Measurements from ENCODE around the gene STRA6. TPM values are rescaled to one million over a fixed set of nuclear protein-coding genes. Genes with fewer than 3 reads are reported as not detected.

Gene STRA6
- polyA plus RNA-seq, 1 of the 3 experiments (the other 2 are of a cell fraction), result 27.9 TPM

GRCh38 chr15:74239051-74239705 lies 36.6 kb upstream of the STRA6 start (continued):
- no peak for TF ChIP-seq ZBTB33 (IDR thresholded peaks at IDR 0.05; ENCODE audit: borderline replicate concordance, low read depth)
- TF ChIP-seq SMC3 (IDR thresholded peaks at IDR 0.05; ENCODE audit: low read depth, low read length), result no peak
- no peak for TF ChIP-seq TCF12 (IDR thresholded peaks at IDR 0.05)
- TF ChIP-seq NFIC (IDR thresholded peaks at IDR 0.05; ENCODE audit: borderline replicate concordance), result no peak
- TF ChIP-seq CHD2 (IDR thresholded peaks at IDR 0.05; ENCODE audit: low read length, partially characterized antibody), result no peak

GRCh38 chr15:74235962-74236361 lies 33.4 kb upstream of the STRA6 start, which contains the start of gene CCDC33:
Gene CCDC33, plus strand, starts transcription at chr15:74236326. Its CDS starts 394 bp downstream, at chr15:74236720.
- no peaks in the 10 kb centered on the region for H3K36me3 ChIP-seq (replicated peaks in 1 of 2; ENCODE audit: control insufficient read depth in 1 of 2, insufficient read depth in 2 of 2, low read length in 1 of 2)
- no peak for TF ChIP-seq PBX3 (IDR thresholded peaks at IDR 0.05)
- TF ChIP-seq USF1 (IDR thresholded peaks at IDR 0.05; ENCODE audit: borderline replicate concordance, low read depth), result no peak
- no peak for TF ChIP-seq USF2 (IDR thresholded peaks at IDR 0.05; ENCODE audit: borderline replicate concordance, low read depth, low read length)
- no peaks in the 10 kb centered on the region for H3K27me3 ChIP-seq (ENCODE audit: insufficient read depth)
- peaks cover 40 to 51% of the 10 kb centered on the region in 2 experiments for H3K4me1 ChIP-seq (ENCODE audit: control insufficient read depth in 1 of 2, insufficient read depth in 2 of 2, low read depth in 1 of 2, low read length in 1 of 2)
- H3K9me3 ChIP-seq, result no peaks in the 10 kb centered on the region
- no peak within 1 kb of the TSS for H3K4me3 ChIP-seq (ENCODE audit: low read depth in 2 of 2, low read length in 1 of 2)
- H4K20me1 ChIP-seq (ENCODE audit: insufficient read depth), result no peaks in the 10 kb centered on the region
- no peak within 1 kb of the TSS for H2AFZ ChIP-seq (ENCODE audit: low read depth)
- H3K9ac ChIP-seq, result no peak within 1 kb of the TSS
- ChIA-PET CTCF (interaction anchor here (1.0 to 1.8 kb wide), 2 partner anchors 33 to 72 kb away, joined by 4 to 5 read pairs; partner anchors contain the start of gene STRA6), POLR2A (interaction anchor here (0.9 kb wide), 1 partner anchor 14 kb away, joined by 3 read pairs; no protein-coding TSS in a partner anchor)
- 92% methylated on average over 6 of the region's 6 CpGs for WGBS (ENCODE audit: low lambda C conversion rate)
- H3K79me2 ChIP-seq (ENCODE audit: insufficient read depth), result no peaks in the 10 kb centered on the region
- no peak within 1 kb of the TSS for H3K4me2 ChIP-seq
- no peaks in the 10 kb centered on the region for H3K9me2 ChIP-seq
- peaks cover 6% of the 10 kb centered on the region for H3F3A ChIP-seq (replicated peaks; ENCODE audit: insufficient read depth)
- DNase-seq, result no peak
- peak within 1 kb of the TSS in 1 of 2 experiments; percentile 36; a peak in 1 of 4 replicates for H3K27ac ChIP-seq (ENCODE audit: low read depth in 2 of 2, low read length in 1 of 2)

- Histone ChIP-seq H3K4me3 (ENCODE audit: low read depth in 2 of 2, low read length in 1 of 2) (no peak overlapping the region), H3K27me3 (ENCODE audit: insufficient read depth) (no peaks in the 10 kb centered on the region), H3K9me3 (no peaks in the 10 kb centered on the region), H3K9me2 (no peaks in the 10 kb centered on the region), H3K36me3 (replicated peaks in 1 of 2; ENCODE audit: control insufficient read depth in 1 of 2, insufficient read depth in 2 of 2, low read length in 1 of 2) (no peaks in the 10 kb centered on the region), H3K9ac (no peak overlapping the region), H3K4me2 (peak overlapping the region; percentile 29; the same call in 1 of the 2 replicates), H2AFZ (ENCODE audit: low read depth) (no peak overlapping the region), H4K20me1 (ENCODE audit: insufficient read depth) (no peaks in the 10 kb centered on the region), H3K27ac (ENCODE audit: low read depth in 2 of 2, low read length in 1 of 2) (peak overlapping the region in 1 of 2 experiments; percentile 86; a peak in 2 of 4 replicates), H3F3A (replicated peaks; ENCODE audit: insufficient read depth) (peaks cover 6% of the 10 kb centered on the region), H3K79me2 (ENCODE audit: insufficient read depth) (no peaks in the 10 kb centered on the region), H3K4me1 (ENCODE audit: control insufficient read depth in 1 of 2, insufficient read depth in 2 of 2, low read depth in 1 of 2, low read length in 1 of 2) (peaks cover 28 to 52% of the 10 kb centered on the region in 2 experiments)
- DNase-seq, result peak; percentile 62
- POLR2A ChIA-PET, result interaction anchor here (0.6 to 2.5 kb wide), 5 partner anchors 15 to 57 kb away, joined by 3 to 14 read pairs (median 4); no protein-coding TSS in a partner anchor
- no peak for TF ChIP-seq NRF1 (IDR thresholded peaks at IDR 0.05; ENCODE audit: low read depth, low read length)
- TF ChIP-seq SMC3 (IDR thresholded peaks at IDR 0.05; ENCODE audit: low read depth, low read length), result no peak
- TF ChIP-seq RAD21 (IDR thresholded peaks at IDR 0.05; ENCODE audit: low read length), result peak; percentile 9; the same call in 1 of the 2 replicates
- 67% methylated on average over 6 of the region's 9 CpGs for WGBS (ENCODE audit: low lambda C conversion rate)
- CTCF ChIA-PET, result interaction anchor here (1.0 to 1.6 kb wide), 9 partner anchors 8 to 1040 kb away, joined by 3 to 6 read pairs (median 4); no protein-coding TSS in a partner anchor
Observed at GRCh38 chr15:74234598-74234875, 31.9 kb upstream of the STRA6 start.
